NCI-H1105 (cell line): Measurements from ENCODE around the gene ARHGAP8.

Experiments
- DNase-seq: peaks from one replicate; lab custom pipeline; 2025; lab: John Stamatoyannopoulos, UW

ARHGAP8 gene

DNA sequence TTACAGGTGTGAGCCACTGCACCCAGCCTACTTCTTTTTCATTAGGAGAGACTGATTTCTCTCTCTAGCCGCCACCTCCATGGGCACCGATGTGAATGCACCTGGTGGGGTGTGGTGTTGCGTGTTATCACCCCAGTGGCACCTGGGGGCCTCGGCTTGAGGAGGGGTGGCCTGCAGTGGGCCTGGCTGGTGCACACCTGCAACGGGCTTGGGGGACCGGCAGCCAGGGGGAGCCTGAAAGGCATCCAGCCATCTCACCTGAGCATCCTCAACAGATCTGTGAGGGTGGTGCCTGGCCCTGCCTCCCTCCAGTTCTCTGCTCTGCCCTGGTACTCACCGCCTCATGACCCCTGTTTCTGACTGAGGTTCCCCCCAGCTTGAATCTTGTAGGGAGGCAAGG, 108.9 kb downstream of the ARHGAP8 start:
- no peak for DNase-seq

GRCh38 chr22:44862281-44862680, 109.9 kb downstream of the ARHGAP8 start:
- no peak for DNase-seq

DNA sequence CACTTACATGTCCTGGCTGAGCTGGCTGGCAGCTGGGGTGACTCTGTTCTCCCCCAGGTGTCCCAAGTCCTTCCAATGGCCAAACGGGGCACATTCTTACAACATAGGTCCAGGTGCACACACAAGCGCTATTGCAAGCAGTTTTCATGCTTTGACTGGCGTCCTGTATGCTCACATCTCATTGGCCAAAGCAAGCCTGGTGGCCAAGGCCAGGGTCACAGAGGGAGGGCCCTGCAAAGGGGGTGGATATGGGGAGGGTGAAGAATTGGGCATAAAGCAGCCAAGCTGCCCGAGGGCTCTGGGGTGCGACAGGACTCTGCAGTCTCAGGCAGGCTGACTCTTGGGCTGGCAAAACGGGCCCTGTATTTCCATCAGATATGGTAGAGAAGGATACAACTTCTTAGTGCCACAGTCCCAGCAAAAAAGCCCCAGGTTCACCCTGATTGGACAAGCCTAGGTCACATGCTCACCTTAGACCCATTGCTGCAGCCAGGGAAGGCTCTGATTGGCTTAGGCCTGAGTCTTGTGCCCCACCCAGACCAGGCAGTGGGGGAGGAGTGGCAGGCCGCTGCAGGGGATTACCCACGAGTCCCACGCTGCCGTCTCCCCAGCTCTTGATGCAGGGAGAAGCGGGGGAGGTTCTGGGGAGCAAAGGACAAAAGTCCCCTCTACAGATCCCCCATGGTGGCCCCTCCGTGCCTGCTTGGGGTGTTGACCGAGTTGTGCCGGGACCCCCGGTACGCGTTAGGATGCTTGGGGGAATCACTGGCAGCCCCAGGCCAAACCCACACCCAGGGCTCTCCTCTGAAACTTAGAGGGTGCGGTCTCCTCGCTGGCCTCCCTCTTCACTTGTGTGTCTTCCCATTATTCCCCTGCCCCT, 110.8 kb downstream of the ARHGAP8 start:
- no peak for DNase-seq

GRCh38 chr22:44865193-44866057, 113.0 kb downstream of the ARHGAP8 start:
- DNase-seq: no peak

DNA sequence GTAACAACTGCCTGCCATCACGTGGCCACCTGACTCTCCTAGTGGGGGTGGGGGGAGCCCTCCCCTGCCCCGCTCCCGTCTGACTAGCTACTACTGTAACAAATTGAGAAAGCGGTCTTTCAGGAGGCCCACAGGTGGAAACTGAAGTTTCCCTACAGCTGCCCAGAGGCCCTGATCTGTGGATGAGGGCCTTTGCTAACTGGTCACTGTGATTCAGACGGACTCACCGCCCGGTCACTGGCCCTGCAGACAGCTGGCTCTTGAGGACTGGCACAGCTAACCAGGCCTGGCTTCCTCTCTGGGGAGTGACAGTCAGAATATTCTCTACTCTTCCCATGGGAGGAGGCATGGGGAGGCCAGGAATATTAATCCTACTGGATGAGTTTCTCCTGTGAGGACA, 116.8 kb downstream of the ARHGAP8 start:
- no peak for DNase-seq

- no peak for DNase-seq
Measured at GRCh38 chr22:44870021-44870420, 117.6 kb downstream of the ARHGAP8 start.

DNA sequence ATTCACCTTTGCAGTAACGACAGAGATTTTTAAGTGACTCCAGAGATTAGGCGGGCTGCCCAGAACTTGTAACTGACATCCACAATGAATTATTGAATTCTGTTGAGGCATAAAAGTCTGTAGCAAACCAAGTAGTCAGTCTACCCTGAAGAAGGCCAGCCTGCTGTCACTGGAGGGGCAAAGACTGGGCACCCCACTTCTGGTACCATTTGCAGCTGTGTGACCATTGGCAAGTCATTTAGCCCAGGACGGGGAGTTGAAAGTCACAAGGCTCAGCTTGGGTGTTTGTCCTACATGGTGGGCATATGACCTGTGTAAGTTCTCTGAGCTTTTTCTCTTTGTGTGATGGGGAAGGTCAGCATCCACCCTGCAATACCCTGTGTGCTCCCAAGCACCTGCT, 119.4 kb downstream of the ARHGAP8 start:
- no peak for DNase-seq

GRCh38 chr22:44876921-44877320, 124.5 kb downstream of the ARHGAP8 start:
- DNase-seq: no peak

- DNase-seq: no peak
Measured at GRCh38 chr22:44878483-44879300, 126.3 kb downstream of the ARHGAP8 start.

DNA sequence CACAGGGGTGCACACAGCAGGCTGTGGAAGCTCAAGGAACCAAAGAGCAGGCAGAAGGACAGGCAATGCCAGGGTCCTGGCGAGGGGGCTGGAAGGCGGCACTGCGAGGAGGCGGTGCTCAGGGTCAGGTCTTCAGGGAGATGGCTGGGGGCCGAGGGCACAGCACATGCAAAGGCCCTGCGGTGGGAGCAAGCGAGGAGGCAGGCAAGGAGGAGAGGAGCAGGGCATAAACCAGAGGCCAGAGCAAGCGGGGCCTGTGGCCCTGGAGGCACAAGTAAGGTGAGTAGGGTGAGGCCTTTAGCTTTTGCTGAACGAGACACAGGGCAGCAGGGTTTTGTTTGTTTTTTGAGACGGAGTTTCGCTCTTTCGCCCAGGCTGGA, 126.9 kb downstream of the ARHGAP8 start:
- DNase-seq: no peak

GRCh38 chr22:44880610-44881290, 128.4 kb downstream of the ARHGAP8 start:
- DNase-seq: no peak

DNA sequence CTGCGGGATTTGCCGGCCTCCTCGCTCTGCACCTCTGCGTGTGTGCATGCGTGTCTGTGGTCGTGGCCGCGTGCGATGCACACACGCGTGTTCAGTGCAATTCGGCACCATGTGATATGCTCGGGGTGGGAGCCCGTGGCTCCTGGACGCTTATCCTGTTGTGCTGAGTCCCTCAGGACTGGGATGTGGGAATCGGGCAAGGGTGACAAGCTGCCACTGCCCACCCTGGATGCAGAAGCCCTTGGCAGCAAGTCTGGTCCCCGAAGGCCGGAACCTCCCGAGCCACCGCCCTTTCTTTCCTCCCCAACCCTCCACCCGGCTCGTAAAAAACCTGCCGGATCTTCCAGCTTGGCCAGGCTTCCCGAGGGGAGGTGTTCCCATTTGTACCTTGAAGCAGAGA, 129.2 kb downstream of the ARHGAP8 start:
- no peak for DNase-seq

GRCh38 chr22:44882226-44882905, 130.0 kb downstream of the ARHGAP8 start:
- DNase-seq: no peak

DNA sequence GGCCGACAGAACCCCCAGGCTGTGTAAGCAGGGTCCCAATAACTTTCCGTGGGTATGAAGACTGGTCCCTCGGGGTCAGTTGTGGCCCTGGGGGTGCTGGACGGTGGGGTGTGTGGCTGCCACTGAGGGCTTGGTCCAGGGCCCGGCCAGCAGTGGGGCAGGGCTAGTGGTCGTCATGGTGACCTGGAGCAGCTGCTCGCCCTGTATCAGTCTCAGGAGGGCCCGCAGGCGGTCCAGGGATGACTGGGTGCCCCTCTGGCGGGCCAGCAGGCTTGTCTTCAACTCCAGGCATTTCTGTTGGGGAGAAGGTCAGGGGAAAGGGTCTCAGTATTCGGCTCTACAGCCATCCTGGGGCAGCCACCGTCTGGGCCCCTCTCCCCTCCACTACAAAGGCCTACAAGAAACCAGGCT, 130.6 kb downstream of the ARHGAP8 start:
- no peak for DNase-seq

- DNase-seq: no peak
Measured at GRCh38 chr22:44884562-44884961, 132.2 kb downstream of the ARHGAP8 start.

- DNase-seq: no peak
Measured at GRCh38 chr22:44884968-44885805, 132.8 kb downstream of the ARHGAP8 start.

DNA sequence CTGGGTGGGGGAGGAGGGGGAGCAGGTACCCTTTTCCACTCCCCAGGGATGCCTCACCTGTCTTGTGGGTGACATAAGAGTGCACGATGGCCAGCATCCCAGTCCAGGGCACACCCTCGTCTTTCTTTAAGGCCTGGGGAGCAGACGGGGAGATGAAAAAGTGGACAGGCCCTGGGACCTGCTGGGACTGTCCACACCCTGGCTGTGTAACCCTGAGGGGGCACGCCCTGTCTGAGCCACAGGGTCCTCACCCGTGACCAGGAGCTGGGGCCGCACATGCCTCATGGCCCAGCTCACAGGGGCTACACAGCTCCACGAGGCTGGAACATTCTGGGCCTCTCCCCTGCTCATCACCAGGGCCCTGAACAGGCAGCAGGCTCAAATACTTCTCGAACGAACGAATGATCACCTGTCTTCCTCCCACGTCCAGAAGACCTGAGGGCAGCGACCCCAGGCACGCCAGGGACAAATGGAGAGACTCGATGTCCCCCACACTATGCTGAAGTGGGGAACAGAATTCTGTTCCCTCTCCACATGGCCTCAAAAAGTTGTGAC, 133.5 kb downstream of the ARHGAP8 start:
- DNase-seq: no peak

DNA sequence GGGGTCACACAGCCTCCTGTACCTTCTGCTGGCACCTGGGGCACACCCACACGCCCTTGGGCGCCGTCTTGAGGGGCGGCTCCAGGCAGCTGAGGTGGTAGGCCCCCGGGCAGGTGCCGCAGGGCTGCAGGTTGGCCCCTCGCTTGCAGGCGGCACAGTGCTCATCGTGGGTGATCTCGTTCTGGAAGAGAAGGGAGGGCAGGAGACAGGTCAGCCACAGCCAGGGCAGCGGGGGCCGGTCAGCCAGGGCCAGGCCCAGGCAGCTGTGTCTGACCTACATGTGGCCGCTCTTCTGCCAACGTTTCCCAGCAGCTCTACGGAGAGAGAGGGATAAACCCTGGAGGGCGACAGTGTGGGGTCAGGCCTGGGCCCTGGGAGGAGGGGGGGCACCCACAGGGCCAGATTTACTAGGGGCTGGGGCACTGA, 135.6 kb downstream of the ARHGAP8 start:
- DNase-seq: no peak

DNA sequence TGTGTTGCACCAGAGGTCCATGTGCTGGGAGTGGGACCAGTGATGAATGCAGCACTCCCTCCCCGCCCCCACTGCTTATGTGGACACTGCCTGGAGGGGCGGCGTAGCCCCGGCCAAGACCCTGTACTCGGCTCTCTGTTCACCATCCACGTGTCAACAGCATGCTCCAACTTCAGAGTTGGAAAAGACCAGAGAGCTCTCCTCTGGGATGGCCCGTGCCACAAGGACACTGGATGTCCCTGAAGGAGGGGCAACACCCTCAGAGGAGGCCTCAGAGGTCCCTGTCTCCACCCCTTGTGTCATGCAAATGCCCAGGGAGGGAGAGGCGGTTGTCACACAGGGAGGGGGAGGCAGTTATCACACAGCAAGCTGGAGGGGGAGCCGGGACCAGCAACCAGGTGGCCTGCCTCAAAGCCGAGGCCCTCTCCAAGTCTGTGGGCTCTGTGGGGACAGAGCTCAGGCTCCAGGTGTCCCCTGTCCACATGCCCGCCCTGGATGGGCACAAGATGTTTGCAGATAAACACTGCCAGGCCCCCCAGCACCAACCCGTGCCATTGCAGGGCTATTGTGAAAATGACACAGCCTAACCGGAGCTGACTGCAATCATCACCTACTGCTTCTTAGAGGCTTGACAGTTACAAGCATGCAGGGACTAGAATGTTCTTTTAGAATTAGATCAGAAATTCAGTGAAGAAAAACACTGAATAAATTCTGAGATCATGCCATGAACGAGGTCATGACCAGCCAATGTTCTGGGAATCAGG, 136.3 kb downstream of the ARHGAP8 start:
- no peak for DNase-seq
